ENCODE measurements around the gene PHC3. TPM values are rescaled to one million over a fixed set of nuclear protein-coding genes. Genes with fewer than 3 reads are reported as not detected.

Gene PHC3
- total RNA-seq: 100 to 1,000 TPM in 1 of 3 donors, 10 to 100 TPM in 2; 65.1 to 117 (median 87.2) TPM

GRCh38 chr3:170180908-170181885 is at the start of gene PHC3:
Gene PHC3, minus strand, starts transcription at chr3:170181733. Its CDS starts 18 bp downstream, at chr3:170181715.
- DNase-seq (ENCODE audit: low spot score in 2 of 2): peak; percentile 89
- intact Hi-C loops (cut with DNase I; ENCODE audit: low total_unique reads): no loop called here
- peak within 1 kb of the TSS; percentile 91 to 98 (median 97) for H3K4me3 ChIP-seq
- no peaks in the 10 kb centered on the region for H3K27me3 ChIP-seq
- H3K36me3 ChIP-seq: no peaks in the 10 kb centered on the region
- no peaks in the 10 kb centered on the region for H3K4me1 ChIP-seq
- no peaks in the 10 kb centered on the region for H3K9me3 ChIP-seq
- TF ChIP-seq POLR2A (IDR thresholded peaks at IDR 0.05) (peak; percentile 72), POLR2AphosphoS5 (IDR thresholded peaks at IDR 0.05) (peak; percentile 75 to 95 (median 85)), CTCF (IDR thresholded peaks at IDR 0.05) (peak; percentile 18 to 27 (median 22))
- H3K27ac ChIP-seq: peak within 1 kb of the TSS; percentile 99

GRCh38 chr3:170228093-170228766 is 46.7 kb upstream of the PHC3 start:
- intact Hi-C loops (cut with DNase I; ENCODE audit: low total_unique reads): no loop called here
- H3K4me1 ChIP-seq: peaks cover 0 to 6% of the 10 kb centered on the region in 2 donors
- H3K36me3 ChIP-seq: no peaks in the 10 kb centered on the region
- no peak overlapping the region for H3K4me3 ChIP-seq
- H3K27ac ChIP-seq: peak overlapping the region in 1 of 2 donors; percentile 52
- no peaks in the 10 kb centered on the region for H3K9me3 ChIP-seq
- no peak for TF ChIP-seq POLR2AphosphoS5 (IDR thresholded peaks at IDR 0.05)
- TF ChIP-seq CTCF (IDR thresholded peaks at IDR 0.05): no peak
- no peak for TF ChIP-seq POLR2A (IDR thresholded peaks at IDR 0.05)
- no peaks in the 10 kb centered on the region for H3K27me3 ChIP-seq
- DNase-seq (ENCODE audit: low spot score in 2 of 2): no peak

GRCh38 chr3:170226426-170226960 is 45.0 kb upstream of the PHC3 start:
- intact Hi-C loops (cut with DNase I; ENCODE audit: low total_unique reads): no loop called here
- Histone ChIP-seq H3K4me1 (peaks cover 0 to 6% of the 10 kb centered on the region in 2 donors), H3K27me3 (no peaks in the 10 kb centered on the region), H3K27ac (no peak overlapping the region), H3K4me3 (no peak overlapping the region), H3K9me3 (no peaks in the 10 kb centered on the region), H3K36me3 (no peaks in the 10 kb centered on the region)
- no peak for DNase-seq (ENCODE audit: low spot score in 2 of 2)
- TF ChIP-seq POLR2A (IDR thresholded peaks at IDR 0.05) (no peak), POLR2AphosphoS5 (IDR thresholded peaks at IDR 0.05) (no peak), CTCF (IDR thresholded peaks at IDR 0.05) (no peak)

GRCh38 chr3:170225166-170225565 is 43.6 kb upstream of the PHC3 start:
- DNase-seq (ENCODE audit: low spot score in 2 of 2): no peak
- TF ChIP-seq POLR2AphosphoS5 (IDR thresholded peaks at IDR 0.05) (no peak), CTCF (IDR thresholded peaks at IDR 0.05) (no peak), POLR2A (IDR thresholded peaks at IDR 0.05) (no peak)
- H3K4me3 ChIP-seq: no peak overlapping the region
- H3K9me3 ChIP-seq: no peaks in the 10 kb centered on the region
- H3K36me3 ChIP-seq: no peaks in the 10 kb centered on the region
- H3K27ac ChIP-seq: no peak overlapping the region
- intact Hi-C loops (cut with DNase I; ENCODE audit: low total_unique reads): no loop called here
- H3K4me1 ChIP-seq: peaks cover 0 to 6% of the 10 kb centered on the region in 2 donors
- no peaks in the 10 kb centered on the region for H3K27me3 ChIP-seq
